CD4-positive, alpha-beta memory T cell (primary cell): ENCODE results near the gene TBC1D2B. TPM values are rescaled to one million over a fixed set of nuclear protein-coding genes. Genes with fewer than 3 reads are reported as not detected.
A peak's percentile ranks its signal among the peaks of the same experiment; 100 is the strongest.

Source experiments
- CTCF ChIA-PET: fragments of 350-600 bp; sonication (Branson Sonifier 250); formaldehyde crosslinking; loops from one replicate; lab custom pipeline; 2021; ENCODE audit warnings: inconsistent platforms; ENCODE audit not compliant: partially characterized antibody; lab: Charles Lee
- POLR2A ChIA-PET: fragments of 350-600 bp; sonication (Branson Sonifier 250); formaldehyde crosslinking; loops from one replicate; lab custom pipeline; 2021; ENCODE audit not compliant: partially characterized antibody; lab: Charles Lee
- DNase-seq, 5 donors: peaks; one replicate each; pipeline versions ENCODE4 v3.0.0 to v3.0.0-alpha.2; 2020 to 2022; ENCODE audit warnings: mixed read lengths in 1 of 5
- H3K27ac ChIP-seq: one replicate; pipeline ENCODE4 v1.7.0; 2013; ENCODE audit warnings: low read depth, low read length
- H3K27me3 ChIP-seq: 2 replicates; pipeline ENCODE4 v1.7.0; 2013; ENCODE audit warnings: mild to moderate bottlenecking, low read length, moderate library complexity; ENCODE audit not compliant: insufficient read depth
- H3K36me3 ChIP-seq: 2 replicates; pipeline ENCODE4 v1.7.0; 2013; ENCODE audit warnings: mild to moderate bottlenecking, low read length, moderate library complexity; ENCODE audit not compliant: insufficient read depth
- H3K4me1 ChIP-seq: 2 replicates; pipeline ENCODE4 v1.7.0; 2013; ENCODE audit warnings: mild to moderate bottlenecking, low read length, moderate library complexity; ENCODE audit not compliant: insufficient read depth
- H3K4me3 ChIP-seq, 2 donors: one replicate each; pipeline ENCODE4 v1.7.0; 2013; ENCODE audit warnings: low read length in 2 of 2, mild to moderate bottlenecking in 1 of 2
- H3K9me3 ChIP-seq, 2 donors: one replicate each; pipeline ENCODE4 v1.7.0; 2013; ENCODE audit warnings: low read length in 2 of 2, control low read depth in 1 of 2; ENCODE audit not compliant: control insufficient read depth in 1 of 2
- H3K27ac Mint-ChIP-seq, 7 donors: one replicate each; pipeline ENCODE4 v1.8.0; 2020 to 2021; ENCODE audit warnings: mixed read lengths in 7 of 7, mild to moderate bottlenecking in 6 of 7, inconsistent platforms in 3 of 7, moderate library complexity in 3 of 7
- H3K27me3 Mint-ChIP-seq, 2 donors: one replicate each; pipeline ENCODE4 v1.8.0; 2020 to 2021; ENCODE audit warnings: mixed read lengths in 2 of 2
- H3K36me3 Mint-ChIP-seq, 2 donors: one replicate each; pipeline ENCODE4 v1.8.0; 2020 to 2021; ENCODE audit warnings: mixed read lengths in 2 of 2, inconsistent platforms in 1 of 2, mild to moderate bottlenecking in 1 of 2
- H3K4me1 Mint-ChIP-seq, 4 donors: one replicate each; pipeline ENCODE4 v1.8.0; 2020 to 2021; ENCODE audit warnings: mixed read lengths in 4 of 4, mild to moderate bottlenecking in 1 of 4
- H3K4me3 Mint-ChIP-seq, 8 donors: one replicate each; pipeline ENCODE4 v1.8.0; 2020 to 2021; ENCODE audit warnings: mixed read lengths in 8 of 8, mild to moderate bottlenecking in 7 of 8, moderate library complexity in 6 of 8, inconsistent platforms in 3 of 8
- H3K9me3 Mint-ChIP-seq, 8 donors: one replicate each; pipeline ENCODE4 v1.8.0; 2020 to 2021; ENCODE audit warnings: mixed read lengths in 8 of 8, mild to moderate bottlenecking in 5 of 8, inconsistent platforms in 3 of 8, moderate library complexity in 1 of 8
- intact Hi-C: fragments of 100-400 bp; cut with micrococcal nuclease; formaldehyde crosslinking; loops from one replicate; pipeline ENCODE4 v1.15.1; 2023
- polyA plus RNA-seq, 2 donors: library from polyadenylated mRNA; unstranded; fragments of 300-500 nt; fragmentation: Illumina TruSeq; gene quantifications; one replicate each; pipeline ENCODE4 v1.2.3, GENCODE V29; 2021
- total RNA-seq, 2 experiments: library from RNA; stranded (reverse); gene quantifications; one replicate each; pipeline ENCODE4 v1.2.3, GENCODE V29; 2021

Gene TBC1D2B
- total and polyA plus RNA-seq, 4 experiments from 2014 or later: 5.6 to 114 (median 66.8) TPM

- H3K36me3 ChIP-seq: peaks cover 6% of the 10 kb centered on the region
- H3K4me1 Mint-ChIP-seq: peaks cover 85 to 100% (median 94%) of the 10 kb centered on the region in 4 donors
- no peaks in the 10 kb centered on the region for H3K9me3 ChIP-seq
- ChIA-PET POLR2A (interaction anchor here (1.4 to 32.5 kb wide), 6 partner anchors 10 to 387 kb away, joined by 4 to 984 read pairs (median 74); partner anchors contain the start of genes IREB2 and TBC1D2B), CTCF (interaction anchor here (1.1 to 7.6 kb wide), 16 partner anchors 8 to 144 kb away, joined by 3 to 78 read pairs (median 8); no protein-coding TSS in a partner anchor)
- peak overlapping the region; percentile 86 to 98 (median 92) for H3K27ac Mint-ChIP-seq
- H3K4me3 ChIP-seq: no peak overlapping the region
- no peaks in the 10 kb centered on the region for H3K9me3 Mint-ChIP-seq
- DNase-seq: peak in 1 of 5 donors; percentile 78
- H3K36me3 Mint-ChIP-seq: peaks cover 9 to 18% of the 10 kb centered on the region in 2 donors
- intact Hi-C loops: loop anchor here (1.0 to 2.0 kb wide), 3 partner anchors 10 to 26 kb away; partner anchors contain the start of gene TBC1D2B
- H3K4me1 ChIP-seq: peaks cover 100% of the 10 kb centered on the region
- H3K27me3 ChIP-seq: no peaks in the 10 kb centered on the region
- H3K4me3 Mint-ChIP-seq: peak overlapping the region in 6 of 8 donors; percentile 17 to 86 (median 74)
- H3K27ac ChIP-seq: peak overlapping the region; percentile 68
- no peaks in the 10 kb centered on the region for H3K27me3 Mint-ChIP-seq
Observed at GRCh38 chr15:78050826-78051225, 26.7 kb downstream of the TBC1D2B start.

DNA sequence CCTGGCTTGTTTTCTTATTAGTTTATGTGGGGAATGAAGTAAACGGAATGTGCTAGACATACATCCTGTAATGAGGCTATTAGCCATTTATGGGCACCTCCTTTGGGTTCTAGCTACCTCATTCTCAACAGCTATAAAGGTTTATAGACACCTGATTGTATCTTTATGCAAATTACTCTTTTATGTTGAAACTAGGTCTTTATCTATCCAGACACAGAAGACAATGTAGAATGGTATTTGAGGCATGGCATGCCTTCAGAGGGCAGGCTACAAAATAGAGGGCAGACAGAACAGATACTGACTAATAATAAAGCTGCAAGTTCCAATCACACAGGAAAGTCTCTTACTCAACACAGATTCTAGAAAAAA, 27.1 kb downstream of the TBC1D2B start:
- peaks cover 81 to 100% (median 92%) of the 10 kb centered on the region in 4 donors for H3K4me1 Mint-ChIP-seq
- peak overlapping the region in 7 of 8 donors; percentile 9 to 86 (median 74) for H3K4me3 Mint-ChIP-seq
- peak overlapping the region in 1 of 2 donors; percentile 35 for H3K4me3 ChIP-seq
- peak overlapping the region; percentile 86 to 98 (median 92) for H3K27ac Mint-ChIP-seq
- H3K9me3 ChIP-seq: no peaks in the 10 kb centered on the region
- H3K27ac ChIP-seq: peak overlapping the region; percentile 68
- POLR2A ChIA-PET: interaction anchor here (1.1 to 32.5 kb wide), 7 partner anchors 9 to 387 kb away, joined by 3 to 984 read pairs (median 72); partner anchors contain the start of genes IREB2 and TBC1D2B
- H3K36me3 ChIP-seq: peaks cover 6% of the 10 kb centered on the region
- H3K9me3 Mint-ChIP-seq: no peaks in the 10 kb centered on the region
- peak; percentile 51 to 62 (median 55) for DNase-seq
- peaks cover 9 to 18% of the 10 kb centered on the region in 2 donors for H3K36me3 Mint-ChIP-seq
- H3K27me3 ChIP-seq: no peaks in the 10 kb centered on the region
- H3K27me3 Mint-ChIP-seq: no peaks in the 10 kb centered on the region
- intact Hi-C loops: loop anchor here (1.0 to 2.0 kb wide), 2 partner anchors 9 to 18 kb away; no protein-coding TSS in a partner anchor
- peaks cover 100% of the 10 kb centered on the region for H3K4me1 ChIP-seq
- CTCF ChIA-PET: interaction anchor here (1.1 to 7.6 kb wide), 16 partner anchors 8 to 91 kb away, joined by 3 to 78 read pairs (median 8); no protein-coding TSS in a partner anchor

DNA sequence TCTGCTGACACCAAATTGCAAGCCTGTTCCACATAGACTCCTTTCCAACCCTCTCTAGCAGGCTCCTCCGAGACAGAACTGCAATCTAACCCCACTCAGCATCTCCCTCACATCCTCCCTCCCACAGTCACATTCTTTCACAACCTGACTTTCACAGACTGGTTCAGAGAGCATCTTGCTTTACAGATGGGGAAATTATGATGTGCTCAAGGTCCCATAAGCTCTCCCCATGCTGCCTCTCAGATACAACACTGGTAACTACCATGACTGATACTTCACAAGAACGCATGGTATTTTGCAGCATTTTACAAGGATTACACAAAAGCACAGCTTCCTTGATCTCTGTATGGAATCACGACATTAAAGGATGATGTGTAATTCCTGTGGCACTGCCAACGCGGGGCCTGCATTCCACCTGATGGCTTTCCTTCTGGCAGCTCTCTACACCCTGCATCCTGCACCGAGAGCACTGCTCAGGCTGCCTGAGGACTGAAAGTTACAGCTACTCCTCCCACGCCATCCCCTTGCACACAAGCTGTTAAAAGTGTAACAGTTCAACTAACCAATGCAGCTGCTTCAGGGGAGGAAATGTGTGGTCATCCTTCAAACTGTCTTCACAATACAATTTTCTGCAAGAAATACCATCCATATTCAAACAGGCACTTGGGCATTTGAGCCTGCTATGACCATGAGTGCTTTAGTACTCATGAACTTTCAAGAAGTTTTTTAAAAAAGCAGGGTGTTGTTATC, 27.6 kb downstream of the TBC1D2B start:
- Mint-ChIP-seq H3K27me3 (no peaks in the 10 kb centered on the region), H3K4me3 (peak overlapping the region; percentile 63 to 86 (median 74)), H3K36me3 (peaks cover 9 to 18% of the 10 kb centered on the region in 2 donors), H3K9me3 (no peaks in the 10 kb centered on the region), H3K4me1 (peaks cover 79 to 100% (median 92%) of the 10 kb centered on the region in 4 donors), H3K27ac (peak overlapping the region; percentile 86 to 98 (median 92))
- no peaks in the 10 kb centered on the region for H3K27me3 ChIP-seq
- CTCF ChIA-PET: interaction anchor here (1.1 to 7.6 kb wide), 16 partner anchors 7 to 90 kb away, joined by 3 to 78 read pairs (median 8); no protein-coding TSS in a partner anchor
- H3K4me3 ChIP-seq: peak overlapping the region in 1 of 2 donors; percentile 35
- intact Hi-C loops: loop anchor here (1.0 to 2.0 kb wide), 2 partner anchors 9 to 19 kb away; no protein-coding TSS in a partner anchor
- H3K27ac ChIP-seq: peak overlapping the region; percentile 68
- DNase-seq: peak; percentile 54 to 72 (median 62)
- peaks cover 100% of the 10 kb centered on the region for H3K4me1 ChIP-seq
- H3K36me3 ChIP-seq: peaks cover 6% of the 10 kb centered on the region
- no peaks in the 10 kb centered on the region for H3K9me3 ChIP-seq
- POLR2A ChIA-PET: interaction anchor here (1.1 to 32.5 kb wide), 7 partner anchors 9 to 388 kb away, joined by 3 to 984 read pairs (median 72); partner anchors contain the start of genes IREB2 and TBC1D2B

DNA sequence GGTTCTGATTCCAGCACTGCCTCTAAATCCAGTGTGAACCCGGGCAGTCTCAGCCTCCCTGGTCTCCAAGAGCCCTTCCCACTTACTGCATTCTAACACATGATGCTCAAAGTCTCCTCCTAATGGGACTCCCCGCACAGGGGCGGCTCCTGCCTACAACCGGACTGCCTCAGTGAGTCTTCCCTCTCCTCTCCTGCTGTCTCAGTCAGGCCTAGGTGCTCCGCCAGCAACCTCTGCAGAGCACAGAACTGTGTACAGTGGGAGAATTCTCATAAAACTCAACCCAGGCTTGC, 28.9 kb downstream of the TBC1D2B start:
- DNase-seq: no peak
- Histone ChIP-seq H3K4me1 (peaks cover 100% of the 10 kb centered on the region), H3K27me3 (no peaks in the 10 kb centered on the region), H3K4me3 (no peak overlapping the region), H3K27ac (peak overlapping the region; percentile 68), H3K36me3 (peaks cover 2% of the 10 kb centered on the region), H3K9me3 (no peaks in the 10 kb centered on the region)
- H3K4me1 Mint-ChIP-seq: peaks cover 81 to 100% (median 94%) of the 10 kb centered on the region in 4 donors
- no peaks in the 10 kb centered on the region for H3K9me3 Mint-ChIP-seq
- peak overlapping the region in 7 of 8 donors; percentile 4 to 86 (median 73) for H3K4me3 Mint-ChIP-seq
- no peaks in the 10 kb centered on the region for H3K27me3 Mint-ChIP-seq
- ChIA-PET POLR2A (interaction anchor here (0.9 to 32.5 kb wide), 9 partner anchors 7 to 101 kb away, joined by 3 to 984 read pairs (median 17); partner anchors contain the start of genes IDH3A and TBC1D2B), CTCF (interaction anchor here (1.2 to 7.6 kb wide), 4 partner anchors 9 to 21 kb away, joined by 3 to 78 read pairs (median 12); no protein-coding TSS in a partner anchor)
- peaks cover 15 to 22% of the 10 kb centered on the region in 2 donors for H3K36me3 Mint-ChIP-seq
- intact Hi-C loops: loop anchor here (1.0 kb wide), 1 partner anchor 14 kb away; no protein-coding TSS in a partner anchor
- peak overlapping the region; percentile 86 to 98 (median 94) for H3K27ac Mint-ChIP-seq

DNA sequence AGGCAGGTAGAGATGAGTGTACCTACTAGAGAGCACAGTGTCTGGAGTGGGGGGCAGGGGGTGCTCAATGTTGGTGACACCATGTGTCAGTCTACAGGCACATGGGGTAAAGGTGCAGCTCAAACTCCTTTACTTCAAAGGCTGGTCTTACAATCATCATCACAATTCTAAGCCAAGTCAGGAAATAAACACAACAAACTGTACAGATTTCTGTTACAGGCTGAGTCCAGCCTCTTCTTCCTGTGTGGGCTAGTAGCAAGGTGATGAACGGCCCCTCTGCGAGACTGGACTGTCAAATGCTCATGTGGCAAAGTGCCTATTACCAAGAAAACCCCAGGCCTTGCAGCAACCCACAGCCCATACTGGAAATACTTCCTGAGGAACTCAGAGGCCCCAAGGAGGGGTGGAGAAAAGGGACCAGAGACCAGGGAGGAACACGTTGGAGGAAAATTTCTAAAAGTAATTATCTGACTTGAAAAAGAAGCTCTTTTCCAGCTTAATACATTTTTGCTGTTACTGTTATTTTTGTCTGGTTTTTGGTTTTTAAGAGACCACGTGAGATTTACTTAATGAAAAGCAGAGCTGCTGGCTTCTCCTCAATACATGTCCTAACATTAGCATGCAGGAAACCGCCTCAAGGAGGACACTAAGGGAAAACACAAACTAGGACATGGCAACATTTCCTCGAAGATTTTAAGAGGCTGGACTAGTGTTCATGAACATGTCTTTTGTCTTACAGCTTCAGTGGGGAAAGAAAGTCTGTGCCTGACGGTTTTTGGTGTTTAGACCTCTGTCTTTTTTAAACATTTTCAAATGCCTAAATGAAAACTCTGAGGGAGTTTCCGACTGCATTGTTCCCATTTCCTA, 29.5 kb downstream of the TBC1D2B start:
- H3K4me1 ChIP-seq: peaks cover 100% of the 10 kb centered on the region
- H3K27ac ChIP-seq: peak overlapping the region; percentile 68
- Mint-ChIP-seq H3K36me3 (peaks cover 17 to 22% of the 10 kb centered on the region in 2 donors), H3K9me3 (no peaks in the 10 kb centered on the region), H3K4me3 (peak overlapping the region; percentile 36 to 86 (median 72)), H3K27me3 (no peaks in the 10 kb centered on the region), H3K4me1 (peaks cover 79 to 100% (median 94%) of the 10 kb centered on the region in 4 donors), H3K27ac (peak overlapping the region; percentile 86 to 98 (median 94))
- POLR2A ChIA-PET: interaction anchor here (0.9 to 32.5 kb wide), 9 partner anchors 7 to 102 kb away, joined by 3 to 984 read pairs (median 17); partner anchors contain the start of genes IDH3A and TBC1D2B
- intact Hi-C loops: loop anchor here (1.0 kb wide), 1 partner anchor 14 kb away; no protein-coding TSS in a partner anchor
- DNase-seq: peak in 2 of 5 donors; percentile 17 to 80
- H3K9me3 ChIP-seq: no peaks in the 10 kb centered on the region
- CTCF ChIA-PET: interaction anchor here (1.0 to 7.6 kb wide), 6 partner anchors 10 to 30 kb away, joined by 3 to 78 read pairs (median 6); partner anchors contain the start of gene TBC1D2B
- H3K27me3 ChIP-seq: no peaks in the 10 kb centered on the region
- no peak overlapping the region for H3K4me3 ChIP-seq
- H3K36me3 ChIP-seq: peaks cover 6% of the 10 kb centered on the region

DNA sequence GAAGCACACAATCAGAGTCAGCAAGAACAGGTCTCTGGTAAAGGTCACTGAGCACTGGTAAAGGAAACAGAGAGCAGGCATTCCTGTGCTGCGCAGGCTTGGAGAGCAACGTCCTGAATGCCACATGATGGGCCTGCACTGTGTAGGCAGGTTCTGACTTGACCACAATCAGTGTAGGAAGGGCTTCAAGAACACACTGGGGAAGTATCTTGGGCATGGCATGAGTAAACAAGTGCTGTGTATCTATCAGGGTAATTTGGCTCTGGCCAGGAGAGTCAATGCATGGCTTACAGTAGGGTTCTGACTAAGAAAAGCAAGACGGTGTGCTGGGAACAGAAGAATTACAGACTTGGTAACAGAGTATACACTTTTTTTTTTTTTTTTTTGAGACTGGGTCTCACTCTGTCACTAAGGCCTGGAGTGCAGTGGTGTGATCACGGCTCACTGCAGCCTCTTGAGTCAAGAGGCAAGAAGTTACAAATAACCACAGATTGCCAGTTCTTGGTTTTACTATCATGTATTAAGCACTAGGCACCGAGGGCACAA, 30.6 kb downstream of the TBC1D2B start:
- intact Hi-C loops: no loop called here
- CTCF ChIA-PET: interaction anchor here (1.0 to 7.6 kb wide), 5 partner anchors 12 to 31 kb away, joined by 3 to 78 read pairs (median 7); partner anchors contain the start of gene TBC1D2B
- Mint-ChIP-seq H3K9me3 (no peaks in the 10 kb centered on the region), H3K4me3 (peak overlapping the region; percentile 7 to 86 (median 72)), H3K27ac (peak overlapping the region; percentile 86 to 98 (median 94)), H3K27me3 (no peaks in the 10 kb centered on the region), H3K36me3 (peaks cover 20 to 28% of the 10 kb centered on the region in 2 donors), H3K4me1 (peaks cover 74 to 100% (median 93%) of the 10 kb centered on the region in 4 donors)
- H3K36me3 ChIP-seq: peaks cover 8% of the 10 kb centered on the region
- no peaks in the 10 kb centered on the region for H3K9me3 ChIP-seq
- no peaks in the 10 kb centered on the region for H3K27me3 ChIP-seq
- peak in 2 of 5 donors; percentile 19 to 69 for DNase-seq
- peak overlapping the region; percentile 68 for H3K27ac ChIP-seq
- H3K4me3 ChIP-seq: peak overlapping the region in 1 of 2 donors; percentile 2
- POLR2A ChIA-PET: interaction anchor here (1.3 to 32.5 kb wide), 7 partner anchors 10 to 57 kb away, joined by 3 to 984 read pairs (median 17); partner anchors contain the start of gene TBC1D2B
- H3K4me1 ChIP-seq: peaks cover 100% of the 10 kb centered on the region
